MM.1S (cell line): ENCODE results near the gene DNM1.

Source experiments
- DNase-seq: peaks from one replicate; pipeline ENCODE4 v3.0.0-alpha.2; 2015
- H2AFZ ChIP-seq: fragments of 300-600 bp; sonication (generic); 2 replicates; pipeline ENCODE4 v1.6.0; 2016; ENCODE audit warnings: antibody characterized with exemption, low read length
- H3F3A ChIP-seq: fragments of 300-600 bp; sonication (generic); 2 replicates; pipeline ENCODE4 v1.6.1; 2016; ENCODE audit warnings: mild to moderate bottlenecking, antibody characterized with exemption, low read length, moderate library complexity, mixed read lengths; ENCODE audit not compliant: insufficient read depth
- H3K27ac ChIP-seq: fragments of 300-600 bp; sonication (generic); 2 replicates; pipeline ENCODE4 v1.5.1; 2016; ENCODE audit warnings: mild to moderate bottlenecking, low read length
- H3K27me3 ChIP-seq: fragments of 300-600 bp; sonication (generic); replicated peaks from 2 replicates; pipeline ENCODE4 v1.6.0; 2016; ENCODE audit warnings: low read length; ENCODE audit not compliant: insufficient read depth
- H3K36me3 ChIP-seq: fragments of 300-600 bp; sonication (generic); replicated peaks from 2 replicates; pipeline ENCODE4 v1.6.1; 2016; ENCODE audit warnings: mild to moderate bottlenecking, low read length, mixed read lengths; ENCODE audit not compliant: insufficient read depth
- H3K4me1 ChIP-seq: fragments of 300-600 bp; sonication (generic); 2 replicates; pipeline ENCODE4 v1.6.1; 2016; ENCODE audit warnings: low read length, mixed read lengths
- H3K4me2 ChIP-seq: fragments of 300-600 bp; sonication (generic); 2 replicates; pipeline ENCODE4 v1.6.0; 2016; ENCODE audit warnings: low read depth, low read length
- H3K4me3 ChIP-seq: fragments of 300-600 bp; sonication (generic); 2 replicates; pipeline ENCODE4 v1.5.1; 2016; ENCODE audit warnings: low read length, mixed read lengths
- H3K79me2 ChIP-seq: fragments of 300-600 bp; sonication (generic); 2 replicates; pipeline ENCODE4 v1.6.1; 2016; ENCODE audit warnings: mixed run types, low read length, mixed read lengths
- H3K9ac ChIP-seq: fragments of 300-600 bp; sonication (generic); 2 replicates; pipeline ENCODE4 v1.6.1; 2016; ENCODE audit warnings: low read length, mixed read lengths
- H3K9me2 ChIP-seq: fragments of 300-600 bp; sonication (generic); replicated peaks from 2 replicates; pipeline ENCODE4 v1.6.1; 2016; ENCODE audit warnings: mild to moderate bottlenecking, low read length, mixed read lengths; ENCODE audit not compliant: insufficient read depth
- H3K9me3 ChIP-seq: fragments of 300-600 bp; sonication (generic); replicated peaks from 2 replicates; pipeline ENCODE4 v1.6.1; 2016; ENCODE audit warnings: mild to moderate bottlenecking, low read length, mixed read lengths; ENCODE audit not compliant: insufficient read depth
- H4K20me1 ChIP-seq: fragments of 300-600 bp; sonication (generic); 2 replicates; pipeline ENCODE4 v1.6.1; 2016; ENCODE audit warnings: mild to moderate bottlenecking, low read length, moderate library complexity, mixed read lengths; ENCODE audit not compliant: insufficient read depth
- CTCF ChIP-seq: fragments of 300-600 bp; sonication (generic); IDR thresholded peaks from 2 replicates; pipeline ENCODE4 v1.5.1; 2016; ENCODE audit warnings: antibody characterized with exemption, low read length, mixed read lengths
- EZH2 ChIP-seq: fragments of 300-600 bp; sonication (generic); optimal IDR thresholded peaks from 2 replicates; pipeline ENCODE3; 2017; ENCODE audit warnings: low read depth, mild to moderate bottlenecking, antibody characterized with exemption, low read length, mixed read lengths
- EZH2phosphoT487 ChIP-seq: fragments of 300-600 bp; sonication (generic); IDR thresholded peaks from 2 replicates; pipeline ENCODE4 v1.6.1; 2018; ENCODE audit warnings: antibody characterized with exemption, low read length

The DNM1 gene

GRCh38 chr9:128242124-128242523 is 38.9 kb downstream of the DNM1 start:
- TF ChIP-seq CTCF (no peak), EZH2phosphoT487 (no peak), EZH2 (no peak)
- Histone ChIP-seq H3K4me3 (no peak overlapping the region), H3K36me3 (no peaks in the 10 kb centered on the region), H3K27ac (no peak overlapping the region), H3K4me2 (no peak overlapping the region), H3K9ac (no peak overlapping the region), H2AFZ (no peak overlapping the region), H3K79me2 (no peaks in the 10 kb centered on the region), H4K20me1 (no peaks in the 10 kb centered on the region), H3K4me1 (no peaks in the 10 kb centered on the region), H3F3A (no peaks in the 10 kb centered on the region), H3K27me3 (peaks cover 54% of the 10 kb centered on the region), H3K9me3 (no peaks in the 10 kb centered on the region), H3K9me2 (no peaks in the 10 kb centered on the region)
- no peak for DNase-seq

DNA sequence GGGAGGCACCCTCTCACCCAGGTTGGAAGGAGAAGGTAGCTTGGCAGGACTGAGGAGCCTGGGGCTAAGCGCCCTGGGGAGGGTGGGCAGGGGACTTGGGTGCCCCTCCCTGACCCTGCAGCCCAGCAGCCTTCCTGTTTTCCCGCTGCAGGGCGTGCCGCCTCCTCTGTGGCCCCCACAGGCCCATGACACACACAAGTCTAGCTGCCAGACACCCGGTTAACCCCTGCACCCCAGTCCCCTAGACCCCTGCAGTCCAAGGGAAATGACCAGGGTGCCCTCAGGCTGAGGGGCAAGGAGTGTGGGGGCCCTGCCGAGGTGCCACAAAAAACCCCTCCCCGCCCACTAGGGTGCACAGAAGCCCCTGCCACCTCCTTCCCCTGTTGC is 39.6 kb downstream of the DNM1 start:
- no peak for TF ChIP-seq EZH2phosphoT487
- TF ChIP-seq CTCF = no peak
- TF ChIP-seq EZH2 = no peak
- DNase-seq = no peak
- H3K36me3 ChIP-seq = no peaks in the 10 kb centered on the region

DNA sequence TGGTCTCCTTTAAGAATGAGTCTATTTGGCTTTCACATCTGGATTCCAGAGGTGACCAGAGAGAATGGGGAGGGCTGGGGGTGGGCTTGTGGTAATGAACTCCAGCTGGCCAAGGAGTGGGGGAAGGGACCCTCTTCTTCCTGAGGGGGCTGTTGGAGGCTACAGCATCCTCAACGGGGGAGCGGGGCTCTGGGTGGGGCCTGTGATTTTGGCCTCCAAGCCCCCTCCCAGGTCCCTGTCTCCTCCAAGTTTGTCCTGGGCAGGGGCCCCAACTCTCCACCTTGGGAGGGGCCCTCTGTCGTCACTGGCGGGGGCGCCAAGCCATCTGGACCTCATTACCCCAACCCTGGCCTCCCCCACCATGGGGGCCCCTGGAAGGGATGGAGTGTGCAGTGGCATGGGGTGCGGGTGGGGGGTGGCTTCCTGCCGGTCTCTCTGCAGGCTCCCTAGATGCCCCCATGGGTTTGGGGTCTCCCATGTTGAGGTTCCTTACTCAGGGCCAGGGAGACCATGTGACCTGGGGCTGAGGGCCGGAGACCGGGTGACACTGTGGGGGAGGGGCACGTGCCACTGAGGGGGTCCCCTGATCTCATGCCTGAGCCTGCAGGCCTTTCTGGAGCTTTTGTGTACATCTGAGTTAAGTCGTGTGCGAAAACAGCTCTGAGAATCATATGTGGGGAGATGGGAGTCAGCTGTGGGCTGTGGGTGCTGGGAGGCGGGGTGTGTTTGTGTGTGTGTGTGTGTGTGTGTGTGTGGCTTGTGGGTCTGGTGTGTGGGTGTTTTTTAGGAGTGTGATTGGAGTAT is 40.2 kb downstream of the DNM1 start:
- H3K9me3 ChIP-seq = no peaks in the 10 kb centered on the region
- no peak overlapping the region for H3K4me3 ChIP-seq
- H4K20me1 ChIP-seq = no peaks in the 10 kb centered on the region
- no peaks in the 10 kb centered on the region for H3F3A ChIP-seq
- no peak for DNase-seq
- H3K4me2 ChIP-seq = no peak overlapping the region
- no peaks in the 10 kb centered on the region for H3K4me1 ChIP-seq
- no peak overlapping the region for H2AFZ ChIP-seq
- H3K27me3 ChIP-seq = peaks cover 54% of the 10 kb centered on the region
- H3K9ac ChIP-seq = no peak overlapping the region
- no peaks in the 10 kb centered on the region for H3K9me2 ChIP-seq
- no peak overlapping the region for H3K27ac ChIP-seq
- H3K36me3 ChIP-seq = no peaks in the 10 kb centered on the region
- no peaks in the 10 kb centered on the region for H3K79me2 ChIP-seq
- TF ChIP-seq EZH2phosphoT487 = no peak
- TF ChIP-seq EZH2 = no peak
- TF ChIP-seq CTCF = no peak

More for the DNA sequence above, 39.6 kb downstream of the DNM1 start:
- H2AFZ ChIP-seq = no peak overlapping the region
- H3K79me2 ChIP-seq = no peaks in the 10 kb centered on the region
- no peak overlapping the region for H3K4me2 ChIP-seq
- peaks cover 54% of the 10 kb centered on the region for H3K27me3 ChIP-seq
- H3K4me1 ChIP-seq = no peaks in the 10 kb centered on the region
- H4K20me1 ChIP-seq = no peaks in the 10 kb centered on the region
- H3K9ac ChIP-seq = no peak overlapping the region
- H3K27ac ChIP-seq = no peak overlapping the region
- H3K9me3 ChIP-seq = no peaks in the 10 kb centered on the region
- no peak overlapping the region for H3K4me3 ChIP-seq
- no peaks in the 10 kb centered on the region for H3F3A ChIP-seq
- no peaks in the 10 kb centered on the region for H3K9me2 ChIP-seq
